Measurements from ENCODE around the gene TMEM184C. TPM values are rescaled to one million over a fixed set of nuclear protein-coding genes. Genes with fewer than 3 reads are reported as not detected.
A peak's percentile ranks its signal among the peaks of the same experiment; 100 is the strongest.

Gene TMEM184C
- total RNA-seq, 1 experiment from 2014 or later, result 43.8 TPM

- Mint-ChIP-seq H3K36me3 (ENCODE audit: insufficient read depth in 1 of 3, low read depth in 3 of 3) (no peaks in the 10 kb centered on the region), H3K4me1 (peaks cover 10 to 12% of the 10 kb centered on the region in 2 experiments), H3K27me3 (ENCODE audit: low read depth) (no peaks in the 10 kb centered on the region), H3K9me3 (no peaks in the 10 kb centered on the region), H3K27ac (peak overlapping the region in 1 of 3 experiments; percentile 56; a peak in 1 of 7 replicates), H3K4me3 (no peak overlapping the region; a peak in 1 of 5 replicates)
- Histone ChIP-seq H4K91ac (ENCODE audit: insufficient read length, low read depth, low read length) (no peak overlapping the region), H2AFZ (ENCODE audit: low read length) (no peak overlapping the region), H2BK120ac (ENCODE audit: low read depth, low read length, poor library complexity, severe bottlenecking) (no peak overlapping the region), H2AK5ac (ENCODE audit: insufficient read length, low read length) (no peak overlapping the region), H2BK5ac (ENCODE audit: insufficient read length, low read length) (no peak overlapping the region), H3K9ac (ENCODE audit: extremely low read depth, insufficient read length, low read length) (no peak overlapping the region), H2BK15ac (ENCODE audit: low read depth, low read length) (no peak overlapping the region; the same call in 1 of the 2 replicates), H2BK12ac (ENCODE audit: insufficient read length, low read depth, low read length) (peak overlapping the region; percentile 45), H3K23ac (ENCODE audit: insufficient read length, low read depth, low read length) (no peak overlapping the region), H3K4ac (ENCODE audit: low read depth, low read length) (no peak overlapping the region), H3K4me2 (ENCODE audit: insufficient read depth, insufficient read length, low read length) (no peak overlapping the region), H4K20me1 (ENCODE audit: control insufficient read depth, insufficient read depth, insufficient read length) (no peaks in the 10 kb centered on the region), H3K79me1 (ENCODE audit: insufficient read depth, low read depth, low read length, poor library complexity, severe bottlenecking) (no peaks in the 10 kb centered on the region), H4K8ac (replicated peaks; ENCODE audit: insufficient read length, low read depth, low read length) (no peak overlapping the region), H3K27ac (ENCODE audit: insufficient read length, low read depth, low read length) (no peak overlapping the region), H4K5ac (ENCODE audit: insufficient read length, low read depth, low read length) (no peak overlapping the region), H3K56ac (ENCODE audit: insufficient read length, low read depth, low read length) (no peak overlapping the region), H3K4me1 (ENCODE audit: insufficient read depth, low read length) (peaks cover 5% of the 10 kb centered on the region), H3K23me2 (ENCODE audit: insufficient read length, low read depth, low read length, poor library complexity, severe bottlenecking) (no peaks in the 10 kb centered on the region), H3K27me3 (ENCODE audit: insufficient read depth, low read length) (no peaks in the 10 kb centered on the region), H3K9me3 (ENCODE audit: control insufficient read depth, low read depth, low read length) (no peaks in the 10 kb centered on the region), H3K14ac (ENCODE audit: insufficient read depth, low read length) (no peak overlapping the region), H3K18ac (ENCODE audit: insufficient read length, low read depth, low read length) (no peak overlapping the region), H3K79me2 (ENCODE audit: insufficient read depth, low read length) (no peaks in the 10 kb centered on the region), H3T11ph (ENCODE audit: low read length) (no peak overlapping the region), H2BK20ac (ENCODE audit: low read depth, low read length, poor library complexity, severe bottlenecking) (no peak overlapping the region)
- WGBS (ENCODE audit: extremely low coverage, insufficient read length, low lambda C conversion rate), result no CpG with 5 or more reads among the region's 3 CpGs
- no peak for TF ChIP-seq CTCF (conservative IDR thresholded peaks at IDR 0.05)
- no peak for DNase-seq
These were observed 17.4 kb upstream of the TMEM184C start for GRCh38 chr4:147599769-147600168.
